ENCODE measurements around the gene CIT. TPM values are rescaled to one million over a fixed set of nuclear protein-coding genes. Genes with fewer than 3 reads are reported as not detected.

The CIT gene
- total and polyA plus RNA-seq, 8 donors, result 7.0 to 33.2 (median 20.8) TPM

- Histone ChIP-seq H3K4me3 (no peak overlapping the region), H3K9me3 (no peaks in the 10 kb centered on the region), H3K36me3 (peaks cover 0 to 17% of the 10 kb centered on the region in 2 donors), H3K27me3 (no peaks in the 10 kb centered on the region), H3K4me1 (peaks cover 10 to 14% of the 10 kb centered on the region in 2 donors), H3K27ac (no peak overlapping the region)
- intact Hi-C loops (cut with DNase I), result no loop called here
- no peak for DNase-seq
- no peak for TF ChIP-seq CTCF (IDR thresholded peaks at IDR 0.05)
- ATAC-seq, result no peak
Measured at GRCh38 chr12:119691202-119691810, 185.8 kb downstream of the CIT start.

DNA sequence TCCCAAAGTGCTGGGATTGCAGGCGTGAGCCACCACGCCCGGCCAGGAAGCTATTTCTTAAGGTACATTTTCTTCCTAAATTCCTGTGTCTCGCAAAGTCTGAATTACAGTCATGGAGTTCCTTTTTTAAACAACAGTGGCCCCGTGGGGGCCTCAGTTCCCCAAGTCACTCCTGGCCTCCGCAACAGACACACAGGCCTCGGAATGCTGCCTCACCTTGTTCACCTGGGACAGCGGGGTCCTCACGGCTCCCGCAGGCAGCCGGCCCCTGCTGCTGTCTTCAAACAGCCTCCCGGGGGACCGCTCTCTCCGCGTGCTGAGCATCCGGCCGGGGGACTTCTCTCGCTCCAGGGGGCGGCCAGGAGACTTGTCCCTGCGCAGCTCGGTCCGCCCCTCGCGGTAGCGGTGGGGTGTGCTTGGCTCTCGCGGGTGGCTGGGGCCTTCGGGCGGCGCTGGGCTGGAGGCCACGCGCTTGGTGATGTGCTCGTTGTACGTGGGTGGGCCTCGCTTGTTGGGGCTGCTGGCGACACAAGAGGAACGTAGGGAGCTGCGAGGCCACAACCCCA, 187.1 kb downstream of the CIT start:
- Histone ChIP-seq H3K27ac (no peak overlapping the region), H3K4me1 (peaks cover 10 to 14% of the 10 kb centered on the region in 2 donors), H3K36me3 (peaks cover 0 to 17% of the 10 kb centered on the region in 2 donors), H3K9me3 (no peaks in the 10 kb centered on the region), H3K27me3 (no peaks in the 10 kb centered on the region), H3K4me3 (no peak overlapping the region)
- TF ChIP-seq CTCF (IDR thresholded peaks at IDR 0.05), result no peak
- intact Hi-C loops (cut with DNase I), result no loop called here
- DNase-seq (no peak), ATAC-seq (no peak)

DNA sequence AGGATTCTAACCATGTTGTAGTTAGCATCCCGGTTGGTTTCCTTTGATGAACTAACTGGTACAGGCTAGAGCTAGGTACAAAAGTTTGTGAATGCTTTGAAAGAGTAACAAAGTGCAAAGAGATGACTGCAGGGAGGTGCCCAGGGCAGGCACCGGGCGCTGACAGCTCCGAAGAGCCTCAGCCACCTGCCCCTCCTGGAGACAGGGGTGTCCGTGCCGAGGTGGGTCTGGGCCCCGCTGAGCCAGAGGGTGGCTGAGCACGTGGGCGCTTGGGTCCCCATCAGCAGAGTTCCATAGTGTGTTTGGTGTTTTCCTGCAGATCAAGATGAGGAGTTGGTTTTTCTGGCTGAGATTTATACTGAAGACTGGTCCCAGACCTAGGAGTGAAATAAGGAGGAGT, 189.2 kb downstream of the CIT start:
- no peak for TF ChIP-seq CTCF (IDR thresholded peaks at IDR 0.05)
- H3K4me1 ChIP-seq, result peaks cover 7% of the 10 kb centered on the region in 2 donors
- no peaks in the 10 kb centered on the region for H3K27me3 ChIP-seq
- intact Hi-C loops (cut with DNase I), result no loop called here
- no peak for ATAC-seq
- H3K9me3 ChIP-seq, result no peaks in the 10 kb centered on the region
- peaks cover 0 to 17% of the 10 kb centered on the region in 2 donors for H3K36me3 ChIP-seq
- no peak for DNase-seq
- H3K4me3 ChIP-seq, result no peak overlapping the region
- no peak overlapping the region for H3K27ac ChIP-seq

- H3K36me3 ChIP-seq, result peaks cover 0 to 19% of the 10 kb centered on the region in 2 donors
- DNase-seq, result no peak
- intact Hi-C loops (cut with DNase I), result no loop called here
- no peak for TF ChIP-seq CTCF (IDR thresholded peaks at IDR 0.05)
- peaks cover 2 to 5% of the 10 kb centered on the region in 2 donors for H3K4me1 ChIP-seq
- H3K4me3 ChIP-seq, result no peak overlapping the region
- no peak for ATAC-seq
- no peak overlapping the region for H3K27ac ChIP-seq
- H3K27me3 ChIP-seq, result no peaks in the 10 kb centered on the region
- no peaks in the 10 kb centered on the region for H3K9me3 ChIP-seq
Measured at GRCh38 chr12:119687406-119687805, 189.7 kb downstream of the CIT start.

- H3K4me1 ChIP-seq, result peaks cover 0 to 7% of the 10 kb centered on the region in 2 donors
- DNase-seq, result no peak
- no peaks in the 10 kb centered on the region for H3K9me3 ChIP-seq
- TF ChIP-seq CTCF (IDR thresholded peaks at IDR 0.05), result no peak
- no peak overlapping the region for H3K27ac ChIP-seq
- no peak overlapping the region for H3K4me3 ChIP-seq
- H3K27me3 ChIP-seq, result no peaks in the 10 kb centered on the region
- intact Hi-C loops (cut with DNase I), result no loop called here
- ATAC-seq, result no peak
- peaks cover 0 to 25% of the 10 kb centered on the region in 2 donors for H3K36me3 ChIP-seq
Measured at GRCh38 chr12:119686776-119687175, 190.3 kb downstream of the CIT start.

Measured in left lung (tissue), 10 donors.